NCI-H146 (cell line): ENCODE measurements around the gene KCNF1.
A peak's percentile ranks its signal among the peaks of the same experiment; 100 is the strongest.

Source experiments
- DNase-seq: peaks from one replicate; lab custom pipeline; 2025; lab: John Stamatoyannopoulos, UW

KCNF1 gene

DNA sequence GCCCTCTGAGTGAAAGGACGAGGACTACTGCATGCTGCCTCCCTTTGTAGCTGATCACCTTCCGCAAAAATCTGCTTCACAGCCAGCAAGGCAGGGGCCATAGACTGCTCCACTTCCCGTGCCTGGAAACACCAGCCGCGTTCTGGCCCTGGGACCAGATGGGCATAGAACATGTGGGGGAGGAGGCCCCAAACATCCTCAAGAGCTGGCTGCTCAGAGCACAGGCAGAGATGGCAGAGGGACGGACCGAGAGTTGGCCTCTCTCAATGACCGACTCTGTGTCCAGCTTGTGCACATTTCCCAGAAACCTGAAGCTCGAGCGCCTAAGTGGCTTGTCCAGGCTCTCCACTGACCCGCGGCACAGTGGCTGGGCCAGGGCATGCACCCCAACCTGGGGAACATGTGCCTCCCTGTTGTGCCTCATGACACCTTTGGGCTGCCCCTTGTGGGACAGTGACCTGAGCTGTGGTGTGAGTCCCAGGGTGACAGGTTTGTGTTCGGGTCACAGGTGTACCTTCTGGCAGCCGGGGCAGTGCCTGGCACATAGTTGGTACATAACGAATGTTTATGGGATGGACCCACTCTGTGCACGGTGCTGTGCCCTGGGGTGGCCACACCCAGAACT is 9.1 kb downstream of the KCNF1 start:
- no peak for DNase-seq

DNA sequence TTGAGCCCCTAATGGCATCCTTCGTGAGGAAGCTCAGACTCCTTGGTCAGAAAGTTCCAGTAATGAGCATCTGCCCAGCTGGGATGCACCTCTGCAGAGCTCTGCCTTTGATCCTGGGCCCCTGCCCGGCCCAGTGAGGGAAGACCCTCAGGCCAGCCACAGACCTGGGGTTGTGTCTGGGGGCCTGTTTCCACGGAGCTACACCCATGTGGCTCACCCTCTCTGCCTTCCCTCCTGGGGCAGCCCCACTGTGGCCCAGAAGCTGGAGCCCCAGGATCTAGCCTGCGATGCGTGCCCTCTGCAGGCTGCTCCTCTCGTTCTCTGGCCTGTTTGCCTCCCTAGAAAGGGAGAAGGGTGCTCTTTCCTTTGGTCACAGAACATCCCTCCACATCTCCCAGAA is 9.8 kb downstream of the KCNF1 start:
- DNase-seq, result no peak

DNA sequence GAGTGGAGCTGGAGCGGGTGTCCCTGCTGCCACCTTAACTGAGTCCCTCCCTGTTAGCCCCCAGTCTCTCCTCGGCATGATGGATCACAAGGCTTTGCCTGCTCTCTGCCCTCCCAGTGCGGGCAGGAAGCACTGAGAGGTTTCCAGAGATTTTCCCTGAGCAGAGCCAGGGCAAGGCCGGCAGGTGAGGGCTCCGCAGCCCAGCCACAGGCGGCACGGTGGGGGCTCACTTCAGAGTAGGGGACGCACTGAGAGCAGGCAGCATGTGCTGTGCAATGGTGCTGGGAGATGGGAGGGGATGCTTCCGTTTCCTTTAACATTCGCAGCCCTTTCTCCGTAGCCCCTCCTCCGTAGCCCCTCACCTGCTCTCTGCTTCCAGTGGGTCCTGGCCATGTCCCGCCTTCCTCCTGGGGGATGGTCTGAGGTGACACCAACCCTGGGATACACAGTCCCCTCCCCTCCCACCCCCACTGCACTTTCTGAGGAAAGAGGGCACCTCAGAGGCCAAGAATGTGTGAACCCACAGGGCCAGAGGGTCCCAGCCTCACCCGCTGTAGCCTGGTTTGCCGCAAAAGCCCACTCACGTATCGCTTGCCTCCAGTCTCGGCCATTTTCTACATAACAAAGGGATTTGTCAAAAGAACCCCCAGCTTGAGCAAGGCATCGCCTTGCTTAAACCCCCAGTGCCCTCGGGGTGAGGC is 10.7 kb downstream of the KCNF1 start:
- no peak for DNase-seq

DNA sequence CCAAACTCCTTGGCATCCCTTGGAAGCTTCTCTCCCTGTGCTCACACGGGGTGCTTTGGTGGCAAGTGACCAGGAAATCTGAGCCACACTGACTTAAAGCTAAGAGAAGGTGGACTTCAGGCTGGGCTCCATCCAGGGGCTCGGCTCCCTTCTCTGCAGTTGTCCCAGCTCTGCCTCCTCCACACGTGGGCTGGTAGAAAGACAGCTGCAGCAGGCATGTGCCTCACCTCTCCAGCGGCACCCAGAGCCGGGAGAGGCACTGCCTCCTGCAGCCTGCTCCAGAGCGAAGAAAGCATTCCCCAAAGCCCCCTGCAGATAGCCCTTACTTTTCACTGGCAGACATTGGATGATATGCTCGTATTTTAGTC is 11.3 kb downstream of the KCNF1 start:
- DNase-seq, result no peak

DNA sequence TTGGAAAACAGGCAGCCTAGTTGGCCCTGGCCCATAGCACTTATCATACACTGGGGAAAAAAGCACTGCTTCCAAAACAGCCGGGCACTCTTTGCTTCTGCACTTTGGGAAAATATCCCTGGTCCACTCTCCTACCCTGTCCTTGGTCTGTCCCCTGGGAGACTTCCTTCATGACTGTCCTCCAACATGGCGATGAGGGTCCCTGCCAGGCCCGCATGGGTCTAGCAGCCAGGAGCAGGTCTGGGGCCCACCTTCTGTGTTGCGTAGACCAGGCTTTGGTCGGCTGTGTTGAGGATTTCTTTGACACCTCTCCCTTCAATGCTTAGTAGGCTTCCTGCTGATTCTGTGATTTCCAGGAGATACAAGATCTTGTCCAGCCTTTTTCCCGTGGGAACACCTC is 12.2 kb downstream of the KCNF1 start:
- no peak for DNase-seq

DNA sequence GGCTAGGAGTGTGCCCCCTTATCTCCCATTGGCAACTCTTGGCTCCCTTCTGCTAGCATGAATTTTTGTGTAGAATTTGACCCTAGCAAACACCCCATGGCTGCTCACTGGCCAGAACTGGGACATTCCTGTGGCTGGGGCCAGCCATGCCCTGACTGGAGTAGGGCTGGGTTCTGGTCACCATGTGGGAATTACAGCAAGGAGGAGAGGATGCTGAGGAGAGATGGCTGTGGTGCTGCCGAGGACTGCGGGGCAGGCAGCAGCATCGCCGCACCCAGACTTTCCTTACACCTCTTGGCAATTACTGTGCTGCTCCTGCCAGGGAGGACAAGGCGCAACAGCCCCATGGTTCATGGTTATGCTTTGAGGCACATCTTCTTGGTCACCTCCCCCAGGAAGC is 12.7 kb downstream of the KCNF1 start:
- no peak for DNase-seq

DNA sequence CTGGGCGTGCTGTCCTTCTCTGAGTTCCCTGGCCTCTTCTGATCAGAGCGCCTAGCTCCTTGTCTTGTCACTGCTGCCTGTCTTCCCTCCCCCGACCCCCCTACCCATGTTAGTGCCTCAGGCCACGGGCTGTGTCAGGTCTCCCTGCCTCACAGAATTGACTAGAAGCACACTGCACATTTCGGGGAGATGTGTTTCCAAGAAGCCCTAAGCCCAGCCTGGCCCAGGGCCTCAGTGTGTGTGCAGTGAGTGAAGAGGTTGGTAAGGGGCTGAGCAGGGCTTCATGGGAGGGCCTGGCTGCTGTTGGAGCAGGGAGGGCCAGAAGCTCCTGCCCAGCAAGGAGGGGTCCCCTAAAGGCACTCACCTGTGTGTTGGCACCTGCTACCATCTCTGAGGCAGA is 13.1 kb downstream of the KCNF1 start:
- DNase-seq, result no peak

DNA sequence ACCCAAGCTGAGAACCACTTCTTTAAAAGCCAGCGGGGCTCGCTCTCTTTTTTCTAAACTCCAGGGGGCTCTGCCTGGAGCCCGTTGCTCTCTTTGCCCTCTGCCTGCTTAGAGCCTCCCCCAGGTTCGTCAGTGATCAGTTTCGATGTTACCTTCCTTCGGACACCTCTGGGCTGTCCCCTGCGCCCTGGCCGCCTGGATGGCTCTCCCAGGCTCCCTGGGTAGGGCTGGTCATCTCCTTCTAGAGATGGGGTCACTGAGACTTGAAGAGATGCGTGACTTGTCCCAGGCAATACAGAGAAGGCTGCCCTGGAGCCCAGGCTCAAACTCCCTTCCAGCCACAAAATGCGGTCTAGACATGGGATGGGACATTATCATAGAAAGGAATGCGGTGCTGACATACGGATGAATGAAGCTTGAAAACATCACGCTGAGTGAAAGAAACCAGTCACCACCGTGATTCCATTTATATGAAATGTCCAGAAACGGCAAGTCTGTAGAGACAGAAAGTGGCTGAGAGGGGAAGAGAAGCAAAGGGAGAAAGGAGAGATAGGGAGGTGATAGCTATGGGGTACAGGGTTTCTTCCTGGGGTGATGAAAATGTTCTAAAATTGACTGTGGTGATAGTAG is 14.6 kb downstream of the KCNF1 start:
- DNase-seq, result no peak

DNA sequence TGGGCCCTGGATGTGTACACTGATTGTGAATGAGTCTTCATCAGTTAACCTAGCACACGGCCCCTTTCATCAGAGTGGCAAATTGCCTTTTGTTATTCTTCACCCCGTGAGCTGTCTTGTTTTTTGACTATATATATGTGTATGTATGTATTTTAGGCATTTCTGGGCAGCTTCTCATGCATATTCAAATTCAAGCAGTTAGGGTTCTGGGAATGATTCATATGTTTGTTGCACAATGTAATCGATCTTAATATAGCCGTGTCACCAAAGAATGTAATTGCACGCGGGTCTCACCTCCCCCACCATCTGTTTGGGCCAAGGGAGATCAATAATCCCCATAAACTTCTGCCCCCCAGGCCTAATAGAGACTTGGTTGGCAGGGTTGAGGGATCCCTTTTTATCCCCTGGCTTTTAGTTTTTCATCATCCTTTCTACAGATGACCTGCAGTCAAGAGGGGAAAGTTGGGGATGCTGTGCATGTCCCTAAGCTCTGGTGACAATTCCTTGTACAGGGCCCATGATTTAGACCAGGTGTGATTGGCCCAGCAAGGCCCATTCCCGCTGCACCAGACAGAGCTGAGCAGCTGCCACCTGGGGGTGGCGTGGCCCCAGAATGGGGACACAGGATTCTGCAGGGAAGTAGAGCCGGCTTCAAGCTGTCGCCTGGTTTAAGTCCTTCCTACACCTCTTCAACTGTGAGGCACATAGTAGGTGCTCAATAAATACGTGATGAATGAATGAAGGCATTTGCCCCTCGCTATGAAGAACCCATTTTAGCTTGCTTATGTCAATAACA is 19.2 kb downstream of the KCNF1 start:
- DNase-seq, result no peak

DNA sequence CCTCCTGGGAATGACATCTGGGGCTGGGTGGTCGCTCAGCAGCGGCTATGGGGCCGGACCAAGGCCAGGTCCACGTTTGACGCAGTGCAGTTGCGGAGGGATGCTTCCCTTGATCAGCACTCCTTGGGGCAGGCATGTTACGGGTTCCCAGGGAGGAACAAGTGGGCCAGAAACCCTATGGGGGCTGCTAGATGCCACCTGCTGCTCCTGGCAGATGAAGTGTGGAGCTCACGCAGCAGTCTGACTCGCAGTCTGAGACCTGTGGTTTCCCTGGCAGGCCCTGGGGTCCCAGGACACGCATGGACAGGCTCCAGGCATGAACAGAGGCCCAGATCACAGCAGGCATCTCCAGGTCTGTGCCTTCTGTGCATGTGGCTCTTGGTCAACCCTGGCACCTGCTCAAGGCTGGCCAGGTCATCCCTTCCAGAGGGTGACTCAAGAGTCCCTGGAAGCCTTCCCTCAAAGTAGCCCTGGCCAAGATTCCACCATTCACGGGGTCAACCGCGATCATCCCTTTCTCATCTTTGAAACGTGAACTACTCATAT is 20.0 kb downstream of the KCNF1 start:
- DNase-seq, result no peak

DNA sequence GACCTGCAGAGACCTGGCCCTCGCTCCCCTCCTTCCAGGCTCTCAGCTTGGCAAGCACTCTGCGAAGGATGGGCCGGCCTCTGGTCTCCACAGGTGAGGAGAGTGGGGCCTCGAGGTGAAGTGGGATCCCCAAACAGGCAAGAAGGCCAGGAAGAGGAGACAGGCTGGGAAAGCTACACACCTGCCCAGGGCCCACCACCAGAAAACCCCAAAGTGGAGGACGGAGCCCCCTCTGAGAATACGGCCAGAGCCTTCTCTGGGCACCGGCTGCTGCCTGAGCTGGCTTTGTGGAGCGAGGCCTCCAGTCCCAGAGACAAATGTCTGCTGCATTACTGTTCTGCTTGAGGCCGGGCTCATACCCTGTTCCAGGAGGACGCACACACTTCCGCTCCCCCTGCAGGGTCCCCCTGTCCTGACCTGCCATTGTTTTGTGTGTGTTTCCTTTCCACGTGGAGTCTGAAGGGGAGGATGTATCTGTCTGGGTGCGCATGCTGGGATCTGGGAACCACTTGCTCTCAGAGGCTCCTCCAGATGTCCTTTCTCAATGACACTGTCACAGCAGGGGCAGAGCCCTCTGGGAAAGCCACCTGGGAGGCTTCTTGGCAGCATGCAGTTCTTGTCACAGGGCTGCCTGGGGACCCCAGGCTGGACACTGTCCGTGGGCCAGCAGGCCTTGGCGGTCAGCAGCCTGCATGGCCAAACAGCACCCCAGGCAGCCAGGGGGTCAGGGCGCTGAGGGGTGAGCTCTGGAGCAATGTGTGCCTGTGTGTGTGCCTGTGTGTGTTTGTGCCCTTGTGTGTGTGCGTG is 20.8 kb downstream of the KCNF1 start:
- peak; percentile 73 for DNase-seq

DNA sequence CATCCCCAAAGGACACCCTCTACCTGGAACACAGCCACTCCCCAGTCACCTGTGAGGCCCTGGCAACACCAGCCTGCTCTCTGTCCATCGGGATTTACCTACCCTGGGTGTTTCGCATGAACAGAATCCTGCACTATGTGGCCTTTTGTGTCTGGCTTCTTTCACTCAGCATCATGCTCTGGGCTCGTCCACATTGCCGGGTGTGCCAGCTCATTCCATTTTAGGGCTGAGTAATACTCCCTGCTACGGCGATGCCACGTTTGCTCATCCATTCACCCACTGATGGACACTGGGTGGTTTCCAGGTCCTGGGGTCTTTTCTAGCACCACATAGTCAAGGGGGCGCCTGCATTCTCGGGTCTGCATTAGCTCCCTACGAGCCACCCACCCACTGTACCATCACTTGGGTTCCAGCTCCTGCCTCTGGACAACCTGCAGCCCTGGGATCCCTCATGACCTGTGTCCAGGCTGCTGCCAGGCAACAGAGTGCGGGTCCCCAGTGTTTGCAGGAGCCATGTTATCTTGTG is 22.0 kb downstream of the KCNF1 start:
- DNase-seq, result no peak

DNA sequence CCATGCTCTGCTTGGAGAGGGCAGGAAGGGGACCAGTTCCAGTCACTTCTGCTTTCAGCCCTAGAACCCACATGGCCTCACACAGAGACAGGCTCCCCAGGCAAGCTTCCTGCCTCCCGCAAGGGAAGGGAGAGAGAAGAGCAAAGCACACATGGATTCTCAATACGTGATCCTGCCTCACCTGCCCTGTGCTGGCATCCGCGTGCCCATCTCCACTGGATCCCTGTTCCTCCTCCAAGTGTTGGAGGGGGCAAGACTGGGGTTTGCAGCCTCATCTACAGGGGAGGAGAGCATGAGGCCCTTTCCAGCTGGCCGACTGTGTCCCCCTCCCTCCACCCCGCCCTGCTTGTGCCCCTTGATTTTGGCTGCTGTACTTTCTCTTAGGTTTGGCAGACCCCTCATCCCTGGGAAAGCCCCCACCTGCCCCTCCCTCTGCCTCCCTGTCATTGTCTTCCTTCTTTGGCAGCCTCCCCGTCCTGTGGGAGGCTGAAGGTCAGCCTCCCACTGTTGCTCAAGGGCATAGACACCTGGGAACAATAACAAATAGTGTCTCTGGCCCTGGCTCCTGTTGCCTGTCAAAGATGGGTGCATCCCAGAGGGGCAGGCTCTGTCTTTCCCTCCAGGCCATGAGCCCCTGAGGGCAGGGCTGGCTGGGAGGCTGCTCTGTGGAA is 22.7 kb downstream of the KCNF1 start:
- DNase-seq, result no peak

DNA sequence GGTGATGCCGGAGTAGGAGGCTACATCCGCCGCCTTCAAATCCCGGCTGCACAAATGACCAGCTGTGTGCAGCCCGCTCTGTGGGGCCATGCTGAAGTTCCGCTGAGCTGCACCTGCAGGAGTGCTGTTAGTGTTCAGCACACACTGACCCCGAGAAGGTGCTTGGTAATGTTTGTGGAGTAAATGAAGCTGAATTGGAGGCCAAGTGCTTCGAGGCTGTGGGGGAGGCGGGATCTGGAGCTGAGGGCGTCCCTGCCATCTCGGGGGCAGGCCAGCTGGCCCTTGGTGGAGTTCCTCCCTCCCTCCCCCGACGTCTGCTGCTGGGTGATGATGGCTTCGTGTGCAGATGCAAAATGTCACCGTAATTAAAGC is 23.2 kb downstream of the KCNF1 start:
- DNase-seq, result peak; percentile 85

DNA sequence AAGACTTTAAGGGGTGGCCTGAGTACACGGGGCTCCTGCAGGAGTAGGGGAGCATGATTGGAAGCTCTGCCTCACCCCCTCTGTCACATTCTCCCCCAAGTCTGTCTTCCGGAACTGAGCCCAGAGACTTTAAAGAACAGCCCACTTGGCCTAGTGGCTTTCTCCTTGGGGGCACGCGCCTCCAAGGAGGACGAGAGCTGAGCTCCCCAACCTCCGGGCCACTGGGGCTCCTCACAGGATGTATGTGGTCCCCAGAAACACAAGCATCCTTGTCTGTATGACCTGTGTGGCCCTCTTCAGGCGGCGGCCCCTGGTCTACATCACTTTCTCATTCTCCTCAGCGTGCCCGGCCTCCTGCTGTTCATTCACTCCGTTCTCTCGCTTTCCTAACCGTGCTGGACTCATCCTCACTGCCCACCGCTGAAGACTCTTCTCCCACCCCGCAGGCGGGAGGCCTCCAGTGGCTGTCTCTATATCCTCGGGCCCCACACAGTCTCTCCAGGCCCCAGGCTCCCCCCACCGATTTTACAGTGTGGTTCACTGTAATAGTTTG is 23.7 kb downstream of the KCNF1 start:
- no peak for DNase-seq

DNA sequence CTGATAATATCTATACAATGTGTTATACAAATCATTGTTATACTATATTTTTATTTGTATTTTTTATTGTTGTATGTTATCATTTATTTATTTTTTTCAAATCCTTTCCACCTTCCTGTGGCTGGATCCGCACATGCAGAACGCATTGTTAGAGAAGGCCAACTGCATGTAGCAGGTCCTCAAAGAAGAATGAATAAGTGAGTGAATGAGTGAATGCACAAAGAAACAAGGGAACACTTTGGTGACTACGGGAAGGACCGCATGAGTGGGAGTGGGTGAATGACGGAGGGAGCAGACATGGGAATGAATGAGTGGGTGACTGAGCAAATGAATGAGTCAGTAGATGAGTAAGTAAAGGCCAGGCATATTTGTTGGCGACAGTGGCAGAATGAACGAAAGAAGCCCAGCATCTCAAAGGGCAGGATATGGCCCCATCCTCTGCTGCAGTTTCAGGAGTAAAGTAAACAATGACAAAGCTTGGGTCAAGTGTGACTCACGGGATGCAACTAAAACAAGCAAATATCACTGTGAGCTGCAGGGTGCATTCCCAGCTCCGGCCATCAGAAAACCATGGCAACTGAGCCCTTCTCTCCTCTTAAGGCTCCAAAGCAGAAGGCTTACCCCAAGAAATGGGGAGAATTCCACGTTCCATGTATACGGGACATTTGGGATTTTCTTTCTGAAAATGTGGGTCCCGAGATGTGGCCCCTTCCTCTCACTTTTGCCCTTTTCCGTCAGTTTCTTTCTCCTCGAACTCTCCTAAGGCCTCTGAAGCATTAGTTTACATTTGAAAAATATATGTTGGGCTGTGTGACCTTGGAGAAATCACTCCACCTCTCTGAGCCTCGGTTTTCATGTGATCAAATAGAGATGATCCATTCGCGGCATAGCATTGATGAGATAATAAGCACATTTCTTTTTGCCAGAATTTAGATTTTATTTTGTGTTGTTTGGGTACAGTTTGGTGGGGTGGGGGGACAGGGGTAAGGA is 24.5 kb downstream of the KCNF1 start:
- DNase-seq, result peak; percentile 74

DNA sequence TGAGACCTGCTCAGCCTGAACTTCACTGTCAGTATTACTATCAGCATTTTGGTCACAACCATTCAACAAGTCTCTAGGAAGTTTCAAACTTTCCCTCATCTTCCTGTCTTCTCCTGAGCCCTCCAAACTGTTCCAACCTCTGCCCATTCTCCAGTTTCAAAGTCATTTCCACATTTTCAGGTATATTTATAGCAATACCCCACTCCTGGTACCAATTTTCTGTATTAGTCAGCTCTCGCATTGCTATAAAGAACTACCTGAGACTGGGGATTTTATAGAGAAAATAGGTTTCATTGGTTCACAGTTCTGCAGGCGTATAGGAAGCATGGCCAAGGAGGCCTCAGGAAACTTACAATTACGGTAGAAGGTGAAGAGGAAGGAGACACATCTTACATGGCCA is 27.3 kb downstream of the KCNF1 start:
- DNase-seq, result no peak

DNA sequence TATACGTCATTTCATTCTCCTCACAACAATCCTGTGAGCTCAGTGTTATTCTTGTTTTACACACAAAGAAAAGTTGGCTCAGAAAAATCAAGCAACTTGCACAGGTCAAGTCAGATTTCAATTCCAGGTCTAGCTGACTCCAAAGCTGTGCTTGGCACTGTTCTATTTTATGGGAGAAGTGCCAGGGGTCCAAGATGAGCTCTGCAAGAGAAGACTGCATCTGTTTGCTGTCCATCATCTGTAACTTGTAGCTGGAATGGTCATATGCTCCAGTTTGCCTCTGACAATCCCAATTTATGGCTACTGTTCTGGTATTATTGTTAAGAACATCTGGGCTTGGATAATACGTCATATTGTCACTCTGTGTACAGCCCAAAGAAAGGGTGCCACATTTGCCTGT is 28.9 kb downstream of the KCNF1 start:
- DNase-seq, result no peak

DNA sequence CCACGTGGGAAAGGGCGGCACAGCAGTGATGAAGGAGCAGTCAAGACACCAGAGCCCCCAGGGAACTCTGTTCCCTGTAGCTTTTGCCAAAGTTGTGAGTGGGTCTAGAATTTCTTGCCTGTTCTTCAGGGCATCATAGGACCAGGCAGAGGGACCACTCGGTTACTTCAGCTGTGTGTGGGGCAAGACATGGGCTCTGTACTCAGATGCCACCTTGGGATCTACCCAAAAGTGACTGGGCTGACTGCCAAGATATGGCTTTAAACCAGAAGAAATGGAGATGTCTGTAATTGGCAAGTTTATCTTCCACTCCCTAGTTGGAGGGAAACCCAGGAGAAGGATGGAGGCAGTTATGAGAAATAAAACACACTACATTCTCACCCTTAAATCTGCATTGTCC is 29.6 kb downstream of the KCNF1 start:
- DNase-seq, result no peak
